CD4-positive, alpha-beta T cell treated with Interferon gamma for 1 hour (primary cell): ENCODE measurements around the gene CHST15.
A peak's percentile ranks its signal among the peaks of the same experiment; 100 is the strongest.

Source experiments
- DNase-seq: peaks from one replicate; pipeline ENCODE4 v3.0.0-alpha.2; 2020

CHST15 gene

GRCh38 chr10:124092860-124093773 is at the start of gene CHST15:
TSS of gene CHST15 (minus strand) at chr10:124093598. CDS start at chr10:124046212, 47,386 bp downstream.
- no peak for DNase-seq

GRCh38 chr10:124142960-124143359 is 49.6 kb upstream of the CHST15 start:
- peak; percentile 27 for DNase-seq

- no peak for DNase-seq
Observed at GRCh38 chr10:124142006-124142739, 48.8 kb upstream of the CHST15 start.

DNA sequence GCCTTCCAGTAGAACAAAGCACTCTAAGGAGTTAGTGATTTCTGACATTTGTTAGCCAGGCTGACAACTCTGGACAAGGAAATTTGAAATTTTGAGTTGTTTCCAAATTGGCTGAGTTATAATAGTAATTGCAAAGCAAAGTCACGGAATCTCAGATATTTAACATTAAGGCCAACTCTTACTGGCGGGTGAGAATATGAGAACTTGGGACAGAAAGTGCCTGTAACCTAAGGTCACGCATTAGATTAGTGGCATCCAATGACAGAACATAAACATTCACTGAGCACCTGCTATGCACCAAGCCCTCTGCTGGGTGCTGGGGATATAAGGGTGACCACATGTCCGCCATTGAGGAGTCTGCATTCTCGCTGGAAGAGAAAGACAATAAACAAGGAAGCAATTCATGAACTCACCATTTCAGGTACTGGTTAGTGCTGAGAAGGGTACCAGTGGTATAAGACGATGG is 45.5 kb upstream of the CHST15 start:
- no peak for DNase-seq

DNA sequence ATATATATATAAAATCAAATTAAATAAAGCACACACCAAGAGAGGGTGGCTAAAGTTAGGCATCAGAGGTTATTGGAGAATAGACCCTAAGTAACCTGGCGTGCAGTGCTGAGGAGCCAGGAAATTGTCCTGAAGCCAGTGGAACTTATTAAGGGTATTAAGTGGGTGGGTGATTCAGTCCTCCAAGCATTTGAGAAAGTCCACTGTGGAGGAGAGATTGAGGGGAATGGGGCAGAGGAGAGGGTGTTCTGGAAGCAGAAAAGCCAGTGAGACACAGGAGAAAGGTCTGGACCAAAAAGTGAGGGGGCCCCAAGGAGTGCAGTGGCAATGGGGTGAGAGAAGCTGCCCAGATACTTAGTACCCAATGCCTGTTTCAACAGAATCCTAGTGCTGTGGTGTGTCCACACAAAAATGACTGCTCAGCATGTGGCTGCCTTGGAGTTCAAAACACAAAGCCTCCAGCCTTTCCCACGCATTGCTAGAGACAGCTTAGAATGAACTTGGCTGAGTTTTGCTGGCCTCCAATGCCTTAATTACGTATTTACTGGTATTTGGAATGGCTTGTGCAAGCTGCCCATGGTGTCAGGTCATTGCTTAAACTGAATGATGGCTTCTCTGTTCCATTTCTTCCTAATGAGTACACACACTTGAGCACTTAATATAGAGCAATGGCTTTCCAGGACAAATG is 44.9 kb upstream of the CHST15 start:
- DNase-seq, result no peak

GRCh38 chr10:124134251-124134893 is 41.0 kb upstream of the CHST15 start:
- no peak for DNase-seq

DNA sequence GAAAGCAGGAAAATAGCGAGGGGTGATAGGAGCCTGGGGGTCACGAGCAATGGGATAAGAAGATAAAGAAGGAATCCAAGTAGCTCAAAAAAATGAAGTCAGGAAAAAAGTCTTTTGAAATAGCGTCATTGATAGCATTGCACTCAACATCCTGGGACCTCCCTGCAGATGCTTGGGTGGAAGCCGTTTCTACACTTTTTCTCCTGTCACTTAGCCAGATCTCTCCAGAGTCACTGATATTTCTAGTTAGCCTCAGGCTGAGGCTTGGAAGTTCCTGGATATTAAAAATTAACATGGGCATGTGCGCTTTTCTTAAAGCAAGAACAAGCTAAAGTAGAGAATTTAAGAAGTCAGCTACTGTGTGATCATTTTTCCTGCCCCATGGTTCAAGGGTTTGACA is 39.5 kb upstream of the CHST15 start:
- DNase-seq, result no peak

DNA sequence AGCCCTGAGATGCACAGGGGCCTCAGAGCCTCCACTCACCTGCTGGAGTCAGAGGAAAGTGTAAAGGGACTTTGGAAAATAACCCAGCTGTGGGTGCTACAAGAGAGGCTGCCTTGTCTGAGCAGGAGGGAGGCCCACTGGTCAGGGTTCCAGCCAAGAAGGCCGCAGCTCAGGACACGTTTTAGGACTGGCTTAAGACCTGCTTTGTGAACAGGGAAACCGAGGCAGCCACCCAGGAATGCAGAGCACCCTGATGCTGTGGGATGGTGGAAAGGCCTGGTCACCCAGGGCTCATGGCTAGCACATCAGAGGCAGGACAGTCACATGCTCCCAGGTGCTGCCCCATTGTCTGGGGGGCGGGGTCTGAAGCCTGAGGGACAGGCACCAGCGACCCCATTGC is 38.9 kb upstream of the CHST15 start:
- DNase-seq, result no peak

DNA sequence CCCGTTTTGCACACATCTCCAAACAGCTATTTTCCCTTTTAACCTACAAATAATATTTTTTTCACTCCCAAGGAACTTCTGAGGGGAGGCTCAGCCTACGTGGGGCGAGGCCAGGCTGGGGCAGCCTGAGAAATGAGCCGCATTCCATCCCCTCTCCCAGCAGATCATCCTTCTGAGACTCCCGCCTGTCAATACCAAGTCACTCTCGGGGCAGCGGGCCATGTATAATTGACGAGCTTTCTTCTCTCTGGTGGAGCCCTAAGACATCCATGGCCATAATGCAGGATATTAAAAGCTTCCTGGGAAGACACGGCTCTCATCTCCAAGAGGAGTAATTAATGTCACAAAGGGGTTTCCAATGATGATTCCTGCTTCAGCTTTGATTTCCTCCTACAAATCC is 37.8 kb upstream of the CHST15 start:
- DNase-seq, result no peak

- DNase-seq, result no peak
Observed at GRCh38 chr10:124130198-124130900, 37.0 kb upstream of the CHST15 start.

- DNase-seq, result no peak
Observed at GRCh38 chr10:124129471-124129870, 36.1 kb upstream of the CHST15 start.

DNA sequence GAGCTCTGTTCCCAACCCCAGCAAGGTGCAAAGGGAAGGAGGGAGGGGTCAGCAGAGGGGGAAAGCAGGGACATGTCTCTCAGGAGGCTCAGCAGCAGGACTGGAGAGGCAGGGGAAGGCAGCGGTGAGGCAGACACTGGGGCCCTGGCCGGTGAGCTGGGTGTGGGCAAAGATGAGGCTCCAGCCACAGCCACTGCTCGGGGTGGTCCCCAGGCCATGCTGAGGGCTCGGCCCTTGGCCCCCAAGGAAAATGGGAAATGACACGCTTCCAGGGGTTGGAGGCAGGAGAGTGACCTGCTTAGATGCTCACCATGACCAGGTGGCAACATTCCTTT is 35.4 kb upstream of the CHST15 start:
- DNase-seq, result no peak

GRCh38 chr10:124127965-124128810 is 34.8 kb upstream of the CHST15 start:
- no peak for DNase-seq

DNA sequence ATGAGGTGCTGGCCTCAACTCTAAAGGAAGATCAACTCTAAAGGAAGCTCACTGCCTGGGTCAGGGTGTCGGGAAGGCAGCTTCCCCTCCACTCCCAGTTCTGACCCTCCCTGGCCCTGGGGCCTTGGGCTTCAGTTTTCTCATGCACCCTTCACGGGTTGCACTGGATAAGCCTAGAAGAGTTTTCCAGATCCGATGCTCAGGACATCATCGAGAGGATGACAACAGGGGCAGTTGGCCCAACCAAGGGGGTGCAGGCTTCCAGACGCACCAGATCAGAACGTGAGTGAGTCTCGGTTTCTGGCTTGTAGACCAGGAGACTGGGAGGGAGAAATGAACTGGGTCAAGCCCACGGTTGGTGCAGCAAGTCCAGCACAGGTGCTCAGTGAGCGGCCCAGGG is 34.2 kb upstream of the CHST15 start:
- no peak for DNase-seq

- no peak for DNase-seq
Observed at GRCh38 chr10:124126983-124127385, 33.6 kb upstream of the CHST15 start.

GRCh38 chr10:124126145-124126982 is 33.0 kb upstream of the CHST15 start:
- no peak for DNase-seq

GRCh38 chr10:124125305-124126116 is 32.1 kb upstream of the CHST15 start:
- no peak for DNase-seq

DNA sequence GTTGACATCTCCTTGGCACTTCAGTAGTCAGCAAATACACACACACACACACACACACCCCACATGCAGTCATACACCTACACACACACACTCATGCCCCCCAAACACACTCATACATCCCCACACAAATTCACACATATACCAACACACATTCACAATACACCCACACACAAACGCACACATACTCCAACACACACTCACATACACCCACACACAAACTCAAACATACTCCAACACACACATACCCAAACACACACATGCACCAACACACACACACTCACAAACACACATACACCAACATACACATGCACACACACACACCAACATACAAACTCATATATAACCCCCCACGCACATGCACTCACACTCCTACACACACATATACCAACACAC is 31.4 kb upstream of the CHST15 start:
- no peak for DNase-seq

DNA sequence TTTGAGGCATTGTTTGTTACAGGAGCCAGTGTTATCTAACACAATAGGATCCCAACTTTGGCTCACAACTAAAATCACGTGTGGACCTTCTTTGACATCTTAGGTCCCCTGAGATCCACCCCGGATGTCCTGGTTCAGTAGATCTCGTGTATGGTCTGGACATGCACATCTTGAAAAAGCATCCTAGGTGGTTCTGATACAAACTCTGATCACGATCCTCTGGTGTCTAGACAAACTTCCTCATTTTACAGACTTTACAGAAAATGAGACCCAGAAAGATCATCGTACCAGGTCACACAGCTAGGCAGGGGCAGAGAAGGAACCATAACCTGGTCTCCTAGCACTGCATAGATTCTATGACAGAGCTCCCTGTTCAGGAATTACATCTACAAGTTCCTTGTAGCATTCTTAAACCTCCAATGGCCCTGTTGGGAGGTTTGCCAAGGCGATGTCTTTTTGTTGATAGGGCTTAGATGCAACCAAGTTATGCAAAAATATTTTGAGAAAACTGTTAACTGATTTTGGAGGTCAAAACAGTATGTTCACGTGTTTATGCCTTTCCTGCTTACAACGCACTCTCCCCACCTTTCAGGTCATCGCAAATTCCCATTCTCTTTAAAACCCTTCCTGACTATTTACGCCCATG is 30.8 kb upstream of the CHST15 start:
- DNase-seq, result peak; percentile 53
